ENCODE results near the gene LMO1. TPM values are rescaled to one million over a fixed set of nuclear protein-coding genes. Genes with fewer than 3 reads are reported as not detected.

Gene LMO1
- total RNA-seq, 2 experiments from 2014 or later, result not detected

- CTCF ChIA-PET, result interaction anchor here (0.8 to 1.4 kb wide), 2 partner anchors 20 to 154 kb away, joined by 3 to 4 read pairs; partner anchors contain the start of gene LMO1
- no peak overlapping the region for H3K27ac Mint-ChIP-seq
- peak; percentile 27 for DNase-seq
- no peaks in the 10 kb centered on the region for H3K4me1 Mint-ChIP-seq
- ATAC-seq, result no peak
- peaks cover 9% of the 10 kb centered on the region for H3K27me3 Mint-ChIP-seq
- H3K4me3 Mint-ChIP-seq, result no peak overlapping the region
- H3K36me3 Mint-ChIP-seq, result no peaks in the 10 kb centered on the region
- no peaks in the 10 kb centered on the region for H3K9me3 Mint-ChIP-seq (ENCODE audit: low read depth)
Observed at GRCh38 chr11:8283465-8284230, 20.0 kb upstream of the LMO1 start.

DNA sequence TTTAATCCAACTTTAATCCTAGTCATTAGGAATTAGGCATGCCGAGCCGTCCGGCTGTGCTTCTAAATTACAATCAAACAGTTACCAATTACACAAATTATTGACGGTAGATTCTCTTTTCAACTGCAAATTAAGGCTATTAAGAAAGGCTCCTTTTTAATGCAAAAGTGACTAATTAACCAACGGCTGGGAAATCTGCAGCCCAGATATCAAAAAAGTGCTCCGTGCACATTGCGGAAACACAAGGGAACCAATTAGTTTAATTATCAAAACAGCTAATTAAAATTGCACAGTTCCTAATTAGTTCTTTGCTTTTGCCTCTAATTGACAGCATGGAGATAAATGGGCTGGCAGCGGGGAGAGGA is 19.4 kb upstream of the LMO1 start:
- Mint-ChIP-seq H3K9me3 (ENCODE audit: low read depth) (no peaks in the 10 kb centered on the region), H3K4me3 (no peak overlapping the region), H3K36me3 (no peaks in the 10 kb centered on the region), H3K27ac (no peak overlapping the region), H3K27me3 (peaks cover 9% of the 10 kb centered on the region), H3K4me1 (no peaks in the 10 kb centered on the region)
- DNase-seq (no peak), ATAC-seq (no peak)
- CTCF ChIA-PET, result interaction anchor here (1.4 kb wide), 1 partner anchor 19 kb away, joined by 4 read pairs; the partner anchor contains the start of gene LMO1

DNA sequence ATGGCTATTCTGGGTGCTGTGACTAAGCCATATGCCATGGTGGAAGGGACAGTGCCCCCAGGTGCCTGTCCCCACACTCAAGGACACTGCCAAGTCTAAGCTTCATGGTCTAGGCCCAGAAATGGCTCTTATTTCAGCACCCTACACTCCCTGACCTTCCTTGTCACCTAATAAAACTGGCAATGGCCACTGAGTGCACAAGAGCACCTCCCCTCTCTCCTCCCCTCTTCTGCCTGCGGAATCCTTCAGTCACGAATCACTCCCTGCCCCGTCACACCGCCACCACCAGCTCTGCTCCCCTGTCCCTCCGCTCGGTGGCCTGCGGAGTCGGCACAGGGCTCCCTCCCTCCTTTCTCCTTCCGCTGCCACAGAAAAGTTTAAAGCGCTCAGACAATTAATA is 19.0 kb upstream of the LMO1 start:
- ATAC-seq (no peak), DNase-seq (peak; percentile 5)
- Mint-ChIP-seq H3K27ac (no peak overlapping the region), H3K4me3 (no peak overlapping the region), H3K4me1 (no peaks in the 10 kb centered on the region), H3K9me3 (ENCODE audit: low read depth) (no peaks in the 10 kb centered on the region), H3K36me3 (no peaks in the 10 kb centered on the region), H3K27me3 (peaks cover 9% of the 10 kb centered on the region)
- CTCF ChIA-PET, result interaction anchor here (1.4 kb wide), 1 partner anchor 19 kb away, joined by 4 read pairs; the partner anchor contains the start of gene LMO1

DNA sequence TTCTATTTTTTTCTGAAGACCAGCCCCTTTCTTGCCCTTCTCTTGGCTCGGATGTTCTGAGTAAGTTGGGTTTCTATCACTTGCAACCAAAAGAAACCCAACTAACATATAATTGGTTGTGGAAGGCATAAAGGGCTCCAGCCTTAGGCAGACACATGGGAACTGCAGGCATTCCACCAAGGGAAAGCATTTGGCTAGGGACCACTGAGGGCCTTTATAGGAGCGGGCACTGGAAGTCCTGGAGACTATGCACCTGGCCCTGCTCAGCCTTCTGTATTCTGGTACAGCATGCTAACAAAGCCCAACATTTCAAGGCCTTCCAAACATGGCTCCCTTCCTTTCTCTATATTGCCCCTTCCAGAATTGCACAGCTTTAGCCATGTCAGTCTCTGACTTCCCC is 17.6 kb upstream of the LMO1 start:
- ATAC-seq (no peak), DNase-seq (no peak)
- Mint-ChIP-seq H3K4me3 (no peak overlapping the region), H3K9me3 (ENCODE audit: low read depth) (no peaks in the 10 kb centered on the region), H3K36me3 (no peaks in the 10 kb centered on the region), H3K4me1 (no peaks in the 10 kb centered on the region), H3K27ac (no peak overlapping the region), H3K27me3 (peaks cover 9% of the 10 kb centered on the region)
- CTCF ChIA-PET, result no interaction called here

- no peak overlapping the region for H3K27ac Mint-ChIP-seq
- ATAC-seq, result no peak
- H3K4me3 Mint-ChIP-seq, result no peak overlapping the region
- H3K9me3 Mint-ChIP-seq (ENCODE audit: low read depth), result no peaks in the 10 kb centered on the region
- no peaks in the 10 kb centered on the region for H3K4me1 Mint-ChIP-seq
- DNase-seq, result no peak
- H3K27me3 Mint-ChIP-seq, result peaks cover 12% of the 10 kb centered on the region
- CTCF ChIA-PET, result interaction anchor here (1.9 kb wide), 1 partner anchor 14 kb away, joined by 8 read pairs; the partner anchor contains the start of gene LMO1
- no peaks in the 10 kb centered on the region for H3K36me3 Mint-ChIP-seq
Observed at GRCh38 chr11:8277691-8278090, 14.0 kb upstream of the LMO1 start.

DNA sequence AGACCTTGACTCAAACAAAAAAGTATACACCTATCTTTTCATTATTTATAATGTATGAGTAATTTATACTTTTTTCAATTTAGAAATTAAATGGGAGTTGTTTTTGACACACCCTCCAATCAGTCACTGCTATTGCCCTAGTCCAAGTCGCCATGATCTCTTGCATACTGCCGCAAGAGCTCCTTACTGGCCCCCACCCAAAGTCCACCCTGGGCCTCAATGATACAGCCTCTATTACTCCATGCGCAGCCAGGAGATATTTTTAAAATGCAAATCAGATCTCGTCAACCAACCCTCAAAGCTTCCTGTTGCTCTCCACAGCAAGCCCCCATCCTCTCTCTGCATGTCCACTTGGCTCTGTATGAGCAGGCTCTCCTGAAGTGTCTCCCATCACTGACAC is 12.8 kb upstream of the LMO1 start:
- no peak overlapping the region for H3K27ac Mint-ChIP-seq
- peaks cover 23% of the 10 kb centered on the region for H3K27me3 Mint-ChIP-seq
- no peak overlapping the region for H3K4me3 Mint-ChIP-seq
- H3K36me3 Mint-ChIP-seq, result no peaks in the 10 kb centered on the region
- CTCF ChIA-PET, result interaction anchor here (1.9 kb wide), 1 partner anchor 13 kb away, joined by 8 read pairs; the partner anchor contains the start of gene LMO1
- no peak for ATAC-seq
- H3K4me1 Mint-ChIP-seq, result no peaks in the 10 kb centered on the region
- no peak for DNase-seq
- no peaks in the 10 kb centered on the region for H3K9me3 Mint-ChIP-seq (ENCODE audit: low read depth)

DNA sequence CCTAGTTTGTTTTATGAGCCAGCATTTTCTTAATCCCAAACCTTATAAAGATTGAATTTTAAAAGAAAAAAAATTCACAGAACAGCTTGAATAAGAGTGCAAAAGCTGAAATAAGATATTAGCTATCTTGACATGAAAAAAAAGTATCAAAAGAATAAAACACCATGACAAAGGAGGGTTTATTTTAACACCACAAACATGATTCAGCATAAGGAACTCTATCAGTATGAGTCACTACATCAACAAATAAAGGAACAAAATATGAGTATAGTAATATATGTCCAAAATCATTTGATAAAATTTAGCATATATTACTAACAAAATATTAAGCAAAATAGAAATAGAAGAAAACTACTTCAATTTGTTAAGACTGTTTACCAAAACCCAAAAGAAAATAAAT is 9.6 kb upstream of the LMO1 start:
- Mint-ChIP-seq H3K27ac (no peak overlapping the region), H3K4me1 (no peaks in the 10 kb centered on the region), H3K9me3 (ENCODE audit: low read depth) (no peaks in the 10 kb centered on the region), H3K27me3 (peaks cover 52% of the 10 kb centered on the region), H3K36me3 (no peaks in the 10 kb centered on the region), H3K4me3 (no peak overlapping the region)
- ATAC-seq (no peak), DNase-seq (no peak)
- CTCF ChIA-PET, result interaction anchor here (2.4 kb wide), 1 partner anchor 10 kb away, joined by 13 read pairs; the partner anchor contains the start of gene LMO1

DNA sequence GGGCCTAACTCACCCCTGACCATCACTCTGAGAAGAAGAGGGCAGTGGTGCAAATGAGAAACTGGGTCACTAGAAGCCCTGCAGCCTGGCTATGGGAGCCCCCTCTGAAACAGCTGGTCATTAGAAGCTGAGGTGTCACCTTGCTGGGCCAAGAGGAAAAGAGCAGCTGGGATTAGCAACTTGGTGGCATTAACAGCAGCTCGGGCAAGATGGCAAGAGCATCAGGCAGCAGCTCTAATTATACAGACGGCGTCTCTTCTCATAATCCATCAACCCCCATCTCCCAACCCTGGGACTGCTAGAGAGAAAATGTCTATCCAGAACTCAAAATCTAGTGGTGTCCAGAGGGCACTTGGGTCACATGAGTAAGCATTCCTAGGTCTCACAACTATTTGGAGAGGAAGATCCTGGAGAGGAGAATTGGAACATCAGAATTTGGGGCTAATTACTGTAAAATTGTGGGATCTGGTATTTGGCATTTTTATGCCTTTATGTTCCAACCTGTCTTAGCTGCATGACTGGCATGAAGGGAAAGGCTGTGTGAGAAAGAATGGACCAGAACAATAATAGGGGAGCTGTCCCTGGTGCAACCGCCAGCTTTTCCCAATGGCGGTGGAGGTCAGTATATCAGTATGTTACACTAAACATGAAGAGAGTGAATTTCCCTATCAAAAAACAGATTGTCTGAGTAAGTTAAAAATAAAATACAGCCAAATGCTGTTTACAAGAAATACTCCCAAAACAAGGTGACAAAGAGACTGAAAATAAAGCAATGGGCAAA is 7.6 kb upstream of the LMO1 start:
- Mint-ChIP-seq H3K9me3 (ENCODE audit: low read depth) (no peaks in the 10 kb centered on the region), H3K36me3 (no peaks in the 10 kb centered on the region), H3K4me1 (peaks cover 3% of the 10 kb centered on the region), H3K27me3 (peaks cover 68% of the 10 kb centered on the region), H3K4me3 (no peak overlapping the region), H3K27ac (no peak overlapping the region)
- ATAC-seq (no peak), DNase-seq (no peak)
- CTCF ChIA-PET, result no interaction called here

DNA sequence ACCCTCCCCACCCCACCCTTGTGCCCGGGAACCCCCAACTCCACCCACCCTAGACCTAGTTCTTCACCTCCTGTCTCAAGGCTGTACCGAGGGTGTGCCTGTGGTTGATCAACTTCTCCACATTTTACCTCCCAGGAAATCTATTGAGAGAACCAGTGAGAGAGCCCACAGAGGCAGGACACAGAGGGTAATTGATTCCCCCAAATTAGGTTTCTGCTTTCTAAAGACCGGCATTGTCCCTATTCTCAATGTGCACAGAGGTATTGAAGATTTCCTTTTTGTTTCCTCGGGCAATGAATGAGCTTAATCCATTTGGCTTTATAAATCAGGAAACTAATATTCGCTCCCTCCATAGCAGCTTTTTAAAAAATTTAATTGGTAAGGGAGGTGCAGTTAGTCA is 6.0 kb upstream of the LMO1 start:
- Mint-ChIP-seq H3K36me3 (no peaks in the 10 kb centered on the region), H3K9me3 (ENCODE audit: low read depth) (no peaks in the 10 kb centered on the region), H3K27ac (no peak overlapping the region), H3K27me3 (peaks cover 79% of the 10 kb centered on the region), H3K4me1 (peaks cover 3% of the 10 kb centered on the region), H3K4me3 (no peak overlapping the region)
- CTCF ChIA-PET, result no interaction called here
- DNase-seq (no peak), ATAC-seq (no peak)

DNA sequence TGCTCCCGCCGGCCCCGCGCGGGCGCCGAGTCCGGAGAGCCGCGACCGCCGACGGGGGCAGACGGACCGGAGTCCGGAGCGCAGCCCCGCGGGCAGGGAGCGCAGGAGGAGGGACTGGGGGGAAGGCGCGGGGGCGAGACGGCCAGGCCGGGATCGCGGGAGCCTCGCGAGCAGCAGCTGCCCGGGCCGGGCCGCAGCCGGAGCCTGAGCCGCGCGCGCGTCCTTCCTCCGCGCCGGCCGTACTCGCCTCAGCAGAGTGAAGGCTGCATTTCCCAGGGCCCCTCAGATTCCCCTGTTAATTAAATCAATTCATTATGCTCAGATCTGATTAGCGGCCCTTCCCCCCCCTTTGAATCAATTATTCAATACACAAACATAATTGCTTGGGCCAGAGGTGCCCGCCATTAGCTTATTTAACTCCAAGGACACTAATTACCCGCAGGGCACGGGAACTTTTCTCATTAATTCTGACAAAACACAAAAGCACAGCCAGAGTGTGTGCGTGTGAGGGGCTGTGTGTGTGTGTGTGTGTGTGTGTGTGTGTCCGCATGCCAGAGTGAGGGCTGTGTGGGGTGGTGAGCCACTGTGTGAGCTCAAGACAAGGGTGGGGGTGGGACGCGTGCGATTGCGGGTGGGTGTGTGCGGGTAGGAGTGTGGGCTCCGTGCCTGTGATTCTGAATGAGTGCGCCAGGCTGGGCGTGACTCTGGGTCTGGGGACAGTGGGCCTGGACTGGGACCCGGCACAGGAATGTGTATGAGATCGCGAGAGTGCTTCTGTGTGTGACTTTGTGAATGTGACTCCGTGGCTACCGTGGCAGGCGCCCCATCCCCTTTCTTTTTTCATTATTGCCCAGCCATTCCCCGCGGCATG is 5.1 kb upstream of the LMO1 start:
- no peak for ATAC-seq
- H3K27me3 Mint-ChIP-seq, result peaks cover 84% of the 10 kb centered on the region
- CTCF ChIA-PET, result interaction anchor here (0.8 kb wide), 1 partner anchor 27 kb away, joined by 3 read pairs; no protein-coding TSS in a partner anchor
- no peak overlapping the region for H3K27ac Mint-ChIP-seq
- H3K9me3 Mint-ChIP-seq (ENCODE audit: low read depth), result no peaks in the 10 kb centered on the region
- H3K4me1 Mint-ChIP-seq, result peaks cover 7% of the 10 kb centered on the region
- H3K36me3 Mint-ChIP-seq, result no peaks in the 10 kb centered on the region
- H3K4me3 Mint-ChIP-seq, result no peak overlapping the region
- DNase-seq, result no peak

- CTCF ChIA-PET, result no interaction called here
- H3K36me3 Mint-ChIP-seq, result no peaks in the 10 kb centered on the region
- peaks cover 88% of the 10 kb centered on the region for H3K27me3 Mint-ChIP-seq
- ATAC-seq (peak; percentile 45), DNase-seq (no peak)
- no peak overlapping the region for H3K4me3 Mint-ChIP-seq
- peaks cover 12% of the 10 kb centered on the region for H3K4me1 Mint-ChIP-seq
- no peaks in the 10 kb centered on the region for H3K9me3 Mint-ChIP-seq (ENCODE audit: low read depth)
- no peak overlapping the region for H3K27ac Mint-ChIP-seq
Observed at GRCh38 chr11:8267831-8268529, 4.3 kb upstream of the LMO1 start.

- peaks cover 12% of the 10 kb centered on the region for H3K4me1 Mint-ChIP-seq
- no peaks in the 10 kb centered on the region for H3K36me3 Mint-ChIP-seq
- no peak overlapping the region for H3K27ac Mint-ChIP-seq
- H3K9me3 Mint-ChIP-seq (ENCODE audit: low read depth), result no peaks in the 10 kb centered on the region
- peaks cover 87% of the 10 kb centered on the region for H3K27me3 Mint-ChIP-seq
- no peak overlapping the region for H3K4me3 Mint-ChIP-seq
- no peak for ATAC-seq
- no peak for DNase-seq
- CTCF ChIA-PET, result no interaction called here
Observed at GRCh38 chr11:8267280-8267679, 3.6 kb upstream of the LMO1 start.

All from activated CD8-positive, alpha-beta memory T cell treated with anti-CD3 and anti-CD28 coated beads, Interleukin-2, amount 10 ng/mL, durations not matched to agents 7 days and 5 days (primary cell).